GM18873 (cell line): Measurements from ENCODE around the gene RUNX2.

ENCODE experiments used
- ATAC-seq: cut with Tn5 transposase; IDR thresholded peaks from one replicate; pipeline ENCODE4 v1.9.1; 2021; ENCODE audit warnings: mild to moderate bottlenecking, moderate library complexity, moderate number of reproducible peaks; ENCODE audit not compliant: unreplicated experiment, low FRiP score

Gene RUNX2

GRCh38 chr6:45477790-45478189 lies 149.7 kb downstream of the RUNX2 start:
- no peak for ATAC-seq

GRCh38 chr6:45478240-45478639 lies 150.1 kb downstream of the RUNX2 start:
- no peak for ATAC-seq

- peak; percentile 84 for ATAC-seq
These were observed 152.0 kb downstream of the RUNX2 start for GRCh38 chr6:45479834-45480751.

- no peak for ATAC-seq
These were observed 152.8 kb downstream of the RUNX2 start for GRCh38 chr6:45480752-45481415.

GRCh38 chr6:45483021-45483420 lies 154.9 kb downstream of the RUNX2 start:
- ATAC-seq = no peak

- no peak for ATAC-seq
These were observed 155.4 kb downstream of the RUNX2 start for GRCh38 chr6:45483501-45483900.

GRCh38 chr6:45486736-45487135 lies 158.6 kb downstream of the RUNX2 start:
- no peak for ATAC-seq

GRCh38 chr6:45487645-45488044 lies 159.5 kb downstream of the RUNX2 start:
- ATAC-seq = no peak

- no peak for ATAC-seq
These were observed 160.1 kb downstream of the RUNX2 start for GRCh38 chr6:45488269-45488668.

- ATAC-seq = no peak
These were observed 160.8 kb downstream of the RUNX2 start for GRCh38 chr6:45488889-45489288.

- ATAC-seq = no peak
These were observed 163.1 kb downstream of the RUNX2 start for GRCh38 chr6:45491048-45491735.

GRCh38 chr6:45491874-45492273 lies 163.7 kb downstream of the RUNX2 start:
- no peak for ATAC-seq

- no peak for ATAC-seq
These were observed 165.6 kb downstream of the RUNX2 start for GRCh38 chr6:45493761-45494160.

- ATAC-seq = no peak
These were observed 166.4 kb downstream of the RUNX2 start for GRCh38 chr6:45494416-45495135.

GRCh38 chr6:45495429-45496084 lies 167.4 kb downstream of the RUNX2 start:
- ATAC-seq = no peak

GRCh38 chr6:45496085-45496433 lies 167.9 kb downstream of the RUNX2 start:
- ATAC-seq = no peak

- no peak for ATAC-seq
These were observed 170.5 kb downstream of the RUNX2 start for GRCh38 chr6:45498591-45498990.

- no peak for ATAC-seq
These were observed 173.0 kb downstream of the RUNX2 start for GRCh38 chr6:45500924-45501816.

- ATAC-seq = no peak
These were observed 174.3 kb downstream of the RUNX2 start for GRCh38 chr6:45502456-45502855.
